GM12878 (cell line): ENCODE results near the gene GHITM. TPM values are rescaled to one million over a fixed set of nuclear protein-coding genes. Genes with fewer than 3 reads are reported as not detected.

Experiments
- ASH2L ChIP-seq: fragments of 300-600, 200-600 bp; sonication (generic); IDR thresholded peaks from 2 replicates; pipeline ENCODE4 v1.6.1; 2017; ENCODE audit warnings: low read depth, mild to moderate bottlenecking, borderline replicate concordance
- ATF2 ChIP-seq: IDR thresholded peaks from 2 replicates; pipeline ENCODE4 v1.6.1; 2012; ENCODE audit warnings: low read length, inconsistent platforms
- ATF7 ChIP-seq: fragments of 450-650 bp; IDR thresholded peaks from 2 replicates; pipeline ENCODE4 v1.6.1; 2016; ENCODE audit warnings: low read depth, mild to moderate bottlenecking
- CBX3 ChIP-seq: fragments of 200-600 bp; sonication (generic); IDR thresholded peaks from 2 replicates; pipeline ENCODE4 v1.6.1; 2016; ENCODE audit warnings: low read depth, borderline replicate concordance
- DPF2 ChIP-seq: fragments of 450-650 bp; IDR thresholded peaks from 2 replicates; pipeline ENCODE4 v1.6.1; 2017; ENCODE audit warnings: mild to moderate bottlenecking
- ELK1 ChIP-seq: IDR thresholded peaks from 2 replicates; pipeline ENCODE4 v1.6.1; 2012; ENCODE audit warnings: low read depth, low read length, improper control_type of control experiment
- ETV6 ChIP-seq, 2 experiments: fragments of 450-650 bp in 1 of 2; IDR thresholded peaks in 1 of 2; conservative IDR thresholded peaks in 1 of 2; 2 replicates each; pipeline ENCODE4 v1.6.1; 2014; ENCODE audit warnings: antibody characterized with exemption in 1 of 2, borderline replicate concordance in 1 of 2, low read depth in 1 of 2, mild to moderate bottlenecking in 1 of 2, moderate library complexity in 1 of 2
- LARP7 ChIP-seq: fragments of 450-650 bp; IDR thresholded peaks from 2 replicates; pipeline ENCODE4 v1.6.1; 2017; ENCODE audit warnings: mild to moderate bottlenecking
- MTA2 ChIP-seq: fragments of 450-650 bp; IDR thresholded peaks from 2 replicates; pipeline ENCODE4 v1.6.1; 2016; ENCODE audit warnings: low read depth, mild to moderate bottlenecking, moderate library complexity
- NBN ChIP-seq: fragments of 450-650 bp; IDR thresholded peaks from 2 replicates; pipeline ENCODE4 v1.6.1; 2016
- NKRF ChIP-seq: fragments of 450-650 bp; conservative IDR thresholded peaks from 2 replicates; pipeline ENCODE4 v1.6.1; 2017; ENCODE audit warnings: mild to moderate bottlenecking, moderate library complexity
- NR2F1 ChIP-seq: fragments of 450-650 bp; conservative IDR thresholded peaks from 2 replicates; pipeline ENCODE4 v1.6.1; 2017; ENCODE audit warnings: mild to moderate bottlenecking
- RAD21 ChIP-seq: IDR thresholded peaks from 2 replicates; pipeline ENCODE4 v1.6.1; 2011; ENCODE audit warnings: mild to moderate bottlenecking, low read depth, low read length, moderate library complexity; ENCODE audit not compliant: insufficient read depth
- RUNX3 ChIP-seq: IDR thresholded peaks from 2 replicates; pipeline ENCODE4 v1.6.1; 2012; ENCODE audit warnings: low read length, inconsistent platforms
- SKIL ChIP-seq: fragments of 450-650 bp; IDR thresholded peaks from 2 replicates; pipeline ENCODE4 v1.6.1; 2017; ENCODE audit warnings: mild to moderate bottlenecking, low read depth, inconsistent platforms; ENCODE audit not compliant: poor library complexity, severe bottlenecking
- SMAD1 ChIP-seq: fragments of 450-650 bp; IDR thresholded peaks from 2 replicates; pipeline ENCODE4 v1.6.1; 2018; ENCODE audit warnings: mild to moderate bottlenecking, low read depth; ENCODE audit not compliant: partially characterized antibody
- SP1 ChIP-seq: IDR thresholded peaks from one replicate; pipeline ENCODE4 v1.6.1; 2011; ENCODE audit warnings: low read depth, low read length
- SREBF1 ChIP-seq: IDR thresholded peaks from 2 replicates; pipeline ENCODE4 v1.6.1; 2012; ENCODE audit warnings: mild to moderate bottlenecking, low read length
- SREBF2 ChIP-seq: IDR thresholded peaks from 2 replicates; pipeline ENCODE4 v1.6.1; 2012; ENCODE audit warnings: mild to moderate bottlenecking, low read length
- STAT1 ChIP-seq: fragments of 450-650 bp; conservative IDR thresholded peaks from 2 replicates; pipeline ENCODE4 v1.6.1; 2014; ENCODE audit warnings: antibody characterized with exemption, mild to moderate bottlenecking
- TARDBP ChIP-seq: IDR thresholded peaks from 2 replicates; pipeline ENCODE4 v1.6.1; 2016; ENCODE audit warnings: borderline replicate concordance
- WRNIP1 ChIP-seq: IDR thresholded peaks from 2 replicates; pipeline ENCODE4 v1.6.1; 2011; ENCODE audit warnings: low read depth, low read length, improper control_type of control experiment, borderline replicate concordance
- ZNF274 ChIP-seq: IDR thresholded peaks from one replicate; pipeline ENCODE4 v1.8.0; 2011; ENCODE audit not compliant: insufficient read length, insufficient read depth
- polyA plus RNA-seq, 11 experiments: library from polyadenylated mRNA; depleted of rRNA in 4 of 11; unstranded in 6 of 11; stranded (reverse) in 5 of 11; fragments of >200 nt; fragmentation: Nextera tagmentation in 4 of 11; fragmentation: Illumina TruSeq in 1 of 11; extraction: Ambion mirVana in 4 of 11; extraction: Trizol in 1 of 11; gene quantifications; 1 replicate in 1 of 11; 2 replicates in 10 of 11; pipeline versions ENCODE4 v1.2.1 to v1.2.3, GENCODE V29; 2011 to 2016; ENCODE audit warnings: inconsistent platforms in 2 of 11, missing spikeins in 2 of 11, low read depth in 1 of 11
- total RNA-seq, 4 experiments: library from RNA; depleted of rRNA in 3 of 4; stranded (reverse); fragments of >200 nt in 3 of 4; fragmentation: Illumina TruSeq in 1 of 4; extraction: Trizol in 1 of 4; gene quantifications; 2 replicates each; pipeline versions ENCODE4 v1.2.1 to v1.2.3, GENCODE V29; 2013 to 2021

Gene GHITM
- total and polyA plus RNA-seq, 10 of the 15 experiments (the other 5 are each of a cell fraction or from before 2014, with no cell fraction given) = 120 to 501 (median 209) TPM

GRCh38 chr10:84139126-84140035 is at the start of gene GHITM (continued):
- TF ChIP-seq ATF7 (peak; percentile 94), MTA2 (no peak), SKIL (peak; percentile 73), LARP7 (peak; percentile 88), SMAD1 (no peak), SREBF2 (0 out of 2 replicates have a peak, but pooled peaks have one; percentile 29), TARDBP (peak; percentile 68; the same call in 1 of the 2 replicates), CBX3 (no peak), ATF2 (peak; percentile 55; the same call in 1 of the 2 replicates), ELK1 (peak; percentile 83), ZNF274 (no peak), RAD21 (no peak), RUNX3 (peak; percentile 18; the same call in 1 of the 2 replicates), STAT1 (no peak), SP1 (peak; percentile 82), NKRF (peak; percentile 95), DPF2 (peak; percentile 54), WRNIP1 (no peak), ETV6 (conservative IDR thresholded peaks at IDR 0.05 in 1 of 2, IDR thresholded peaks at IDR 0.05 in 1 of 2; ENCODE audit: borderline replicate concordance in 1 of 2, low read depth in 1 of 2) (no peak), ASH2L (peak; percentile 87; the same call in 1 of the 2 replicates), NR2F1 (peak; percentile 72), SREBF1 (no peak), NBN (peak; percentile 94)
